Neuron (in vitro differentiated cells): ENCODE results near the gene PLEKHA5.
"Not testable (repeated sequence)": the region's sequence is repeated elsewhere in the genome, so short reads cannot be mapped to it uniquely, and the experiment has no call there.

Experiments
- H2AFZ ChIP-seq: one replicate; pipeline ENCODE4 v1.6.1; 2013; ENCODE audit warnings: low read depth, mild to moderate bottlenecking, inconsistent platforms, low read length, moderate library complexity
- H3K27me3 ChIP-seq: one replicate; pipeline ENCODE4 v1.6.1; 2013; ENCODE audit warnings: low read length; ENCODE audit not compliant: insufficient read depth
- H3K36me3 ChIP-seq: one replicate; pipeline ENCODE4 v1.6.1; 2013; ENCODE audit warnings: low read length; ENCODE audit not compliant: insufficient read depth
- H3K4me1 ChIP-seq: one replicate; pipeline ENCODE4 v1.6.1; 2013; ENCODE audit warnings: low read length; ENCODE audit not compliant: insufficient read depth
- H3K4me3 ChIP-seq: 2 replicates; pipeline ENCODE4 v1.5.1; 2013; ENCODE audit warnings: mild to moderate bottlenecking, low read length, moderate library complexity
- H3K9me3 ChIP-seq: one replicate; pipeline ENCODE4 v1.6.1; 2013; ENCODE audit warnings: low read length

Gene PLEKHA5

DNA sequence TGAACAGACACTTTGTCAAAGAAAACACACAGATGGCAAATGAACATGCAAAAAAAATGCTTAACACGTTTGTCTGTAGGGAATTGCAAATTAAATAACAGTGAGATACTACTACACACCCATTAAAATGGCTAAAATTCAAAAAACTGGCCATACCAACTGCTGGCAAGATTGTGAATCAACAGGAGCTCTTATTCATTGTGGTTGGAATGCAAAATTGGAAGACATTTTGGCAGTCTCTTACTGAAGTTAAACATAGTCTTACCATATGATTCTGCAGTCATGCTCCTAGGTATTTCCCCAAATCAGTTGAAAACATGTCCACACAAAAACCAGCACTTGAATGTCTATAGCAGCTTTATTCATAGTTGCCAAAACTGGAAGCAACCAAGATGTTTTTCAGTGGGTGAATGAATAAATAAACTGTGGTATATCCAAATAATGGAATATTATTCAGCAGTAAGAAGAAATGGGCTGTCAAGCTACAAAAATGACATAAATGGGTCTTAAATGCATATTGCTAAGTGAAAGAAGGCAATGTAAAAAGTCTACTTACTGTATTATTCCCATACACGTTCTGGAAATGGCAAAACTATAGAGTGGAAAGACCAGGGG is 91.4 kb downstream of the PLEKHA5 start:
- Histone ChIP-seq H3K36me3 (no peaks in the 10 kb centered on the region), H3K4me3 (no peak overlapping the region), H3K4me1 (no peaks in the 10 kb centered on the region), H3K9me3 (no peaks in the 10 kb centered on the region), H2AFZ (no peak overlapping the region), H3K27me3 (no peaks in the 10 kb centered on the region)

DNA sequence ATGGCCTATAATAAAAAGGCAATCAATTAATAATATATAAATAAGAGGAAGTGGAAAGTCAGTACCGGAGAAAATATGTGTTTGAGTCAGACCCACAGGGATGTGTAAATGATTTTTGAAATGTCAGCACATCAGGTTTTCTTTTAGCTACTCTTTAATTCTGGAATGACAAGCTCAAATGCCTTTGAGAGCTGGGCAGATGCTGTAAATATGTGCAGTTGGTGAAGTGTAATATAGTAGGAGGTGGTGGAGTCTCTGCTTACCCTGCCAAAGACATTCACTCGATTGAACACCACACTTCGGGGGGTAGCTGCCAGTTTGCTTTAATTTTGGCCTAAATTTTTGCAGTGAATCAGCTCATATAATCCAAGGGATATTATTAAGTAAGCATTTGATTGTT is 93.0 kb downstream of the PLEKHA5 start:
- Histone ChIP-seq H3K4me3 (no peak overlapping the region), H3K4me1 (no peaks in the 10 kb centered on the region), H3K9me3 (no peaks in the 10 kb centered on the region), H3K27me3 (no peaks in the 10 kb centered on the region), H3K36me3 (no peaks in the 10 kb centered on the region), H2AFZ (no peak overlapping the region)

DNA sequence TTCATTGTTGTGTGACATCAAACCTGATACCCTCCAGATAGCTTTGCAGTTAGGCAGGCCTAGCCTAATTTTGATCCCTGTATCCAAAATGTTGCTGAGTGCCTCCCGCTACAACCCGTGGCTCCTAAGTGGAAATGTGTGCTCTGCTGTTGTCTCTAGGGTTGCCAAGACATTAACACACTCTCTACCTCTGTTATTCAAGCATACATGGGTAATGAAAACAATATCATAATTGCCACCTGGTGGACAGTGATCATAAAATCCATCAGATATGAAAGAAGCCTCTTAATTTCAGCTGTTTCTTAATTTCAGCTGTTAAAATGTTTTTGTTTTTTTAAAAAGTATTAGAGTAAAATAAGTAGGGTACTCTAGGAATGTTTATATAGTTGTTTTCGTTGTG is 93.5 kb downstream of the PLEKHA5 start:
- Histone ChIP-seq H3K27me3 (no peaks in the 10 kb centered on the region), H3K4me1 (no peaks in the 10 kb centered on the region), H2AFZ (no peak overlapping the region), H3K36me3 (no peaks in the 10 kb centered on the region), H3K9me3 (no peaks in the 10 kb centered on the region), H3K4me3 (no peak overlapping the region)

DNA sequence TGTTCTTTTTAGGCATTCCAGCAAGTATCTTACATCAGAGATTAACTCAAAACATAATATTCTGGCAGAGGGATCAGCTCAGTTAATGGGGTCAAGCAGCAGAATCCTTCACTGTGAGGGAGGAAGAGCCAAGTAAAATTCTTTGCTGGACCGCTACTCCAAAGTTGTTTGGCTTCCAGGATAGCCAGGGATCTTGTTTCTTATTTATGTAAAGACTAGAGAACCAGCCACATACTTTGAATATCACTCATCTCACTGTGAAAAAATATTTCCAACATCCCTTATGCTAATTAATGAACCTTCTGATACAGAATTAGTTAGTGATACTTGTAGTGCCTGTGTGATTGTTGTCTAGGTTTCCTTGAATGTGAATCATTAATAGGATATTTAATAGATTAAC is 94.2 kb downstream of the PLEKHA5 start:
- no peak overlapping the region for H2AFZ ChIP-seq
- H3K27me3 ChIP-seq: no peaks in the 10 kb centered on the region
- H3K4me3 ChIP-seq: no peak overlapping the region
- H3K4me1 ChIP-seq: no peaks in the 10 kb centered on the region
- H3K9me3 ChIP-seq: no peaks in the 10 kb centered on the region
- H3K36me3 ChIP-seq: no peaks in the 10 kb centered on the region

DNA sequence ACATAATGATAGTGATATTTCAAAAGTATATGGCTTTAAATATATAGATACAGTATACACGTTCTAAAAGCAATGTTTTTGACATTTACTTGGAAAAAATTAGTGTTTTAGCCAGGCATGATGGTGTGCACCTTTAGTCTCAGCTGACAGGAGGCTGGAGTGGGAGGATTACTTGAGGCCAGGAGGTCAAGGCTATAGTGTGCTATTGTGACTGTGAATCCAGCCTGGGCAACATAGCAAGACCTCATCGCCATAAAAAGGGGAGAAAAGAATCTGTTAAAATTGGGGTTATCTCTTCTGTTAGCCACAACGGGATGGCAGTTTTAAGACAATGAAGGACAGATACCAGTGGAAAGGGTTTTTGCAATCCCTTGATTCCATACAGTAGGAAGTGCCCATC is 95.2 kb downstream of the PLEKHA5 start:
- no peaks in the 10 kb centered on the region for H3K27me3 ChIP-seq
- H3K36me3 ChIP-seq: no peaks in the 10 kb centered on the region
- no peak overlapping the region for H3K4me3 ChIP-seq
- peaks cover 2% of the 10 kb centered on the region for H3K9me3 ChIP-seq
- H2AFZ ChIP-seq: no peak overlapping the region
- no peaks in the 10 kb centered on the region for H3K4me1 ChIP-seq

DNA sequence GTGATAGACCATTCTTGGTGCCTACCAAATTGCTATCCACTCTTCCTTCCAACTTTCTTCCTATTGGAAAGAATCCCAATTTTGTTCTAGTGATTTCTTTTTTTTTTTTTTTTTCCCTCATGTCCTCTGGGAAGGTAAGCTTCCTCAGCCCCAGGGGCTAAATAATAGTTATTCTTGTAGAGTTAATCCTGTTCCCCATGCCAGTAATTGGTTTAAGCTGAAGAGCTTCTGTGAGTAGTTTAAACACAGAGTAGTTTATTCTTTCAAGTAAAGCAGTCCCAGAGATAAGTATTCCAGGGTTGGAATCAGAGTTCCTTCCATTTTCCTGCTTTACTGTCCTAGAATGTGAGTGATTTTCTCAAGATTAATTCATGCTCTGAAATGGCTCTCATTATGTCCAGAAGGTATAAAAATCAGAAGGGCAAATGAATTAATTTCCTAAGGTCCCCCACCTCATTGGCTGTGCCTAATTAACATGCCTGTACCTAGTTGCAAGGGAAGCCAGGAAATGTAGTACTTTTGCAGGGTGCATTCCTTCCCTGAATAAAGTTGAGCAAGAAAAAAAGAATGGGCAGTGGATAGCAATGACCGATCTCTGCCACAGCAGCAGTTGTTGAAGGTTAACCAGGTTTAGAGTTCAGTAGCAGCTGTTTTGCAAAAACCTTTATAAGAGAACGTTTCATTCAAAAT is 97.8 kb downstream of the PLEKHA5 start:
- H3K4me3 ChIP-seq: no peak overlapping the region
- H3K9me3 ChIP-seq: peaks cover 5% of the 10 kb centered on the region
- H3K4me1 ChIP-seq: no peaks in the 10 kb centered on the region
- no peak overlapping the region for H2AFZ ChIP-seq
- H3K27me3 ChIP-seq: no peaks in the 10 kb centered on the region
- H3K36me3 ChIP-seq: no peaks in the 10 kb centered on the region

DNA sequence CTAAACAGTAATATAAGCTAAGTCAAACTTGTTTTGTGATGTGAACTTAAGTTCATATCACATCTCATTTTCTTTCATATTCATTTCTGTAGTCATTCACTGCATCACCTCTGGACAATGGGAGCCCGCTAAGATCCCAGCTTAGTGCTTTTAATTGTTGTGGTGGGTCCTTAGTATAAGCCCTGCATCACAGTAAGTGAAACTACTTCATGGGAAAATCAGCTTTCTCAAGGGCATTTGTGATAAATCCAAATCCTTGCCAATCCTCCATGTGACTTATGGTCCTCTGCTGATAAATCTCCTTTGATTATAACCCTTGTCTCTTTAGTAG is 98.3 kb downstream of the PLEKHA5 start:
- H3K4me3 ChIP-seq: no peak overlapping the region
- H3K27me3 ChIP-seq: no peaks in the 10 kb centered on the region
- H3K4me1 ChIP-seq: no peaks in the 10 kb centered on the region
- no peaks in the 10 kb centered on the region for H3K36me3 ChIP-seq
- H2AFZ ChIP-seq: no peak overlapping the region
- peaks cover 5% of the 10 kb centered on the region for H3K9me3 ChIP-seq

DNA sequence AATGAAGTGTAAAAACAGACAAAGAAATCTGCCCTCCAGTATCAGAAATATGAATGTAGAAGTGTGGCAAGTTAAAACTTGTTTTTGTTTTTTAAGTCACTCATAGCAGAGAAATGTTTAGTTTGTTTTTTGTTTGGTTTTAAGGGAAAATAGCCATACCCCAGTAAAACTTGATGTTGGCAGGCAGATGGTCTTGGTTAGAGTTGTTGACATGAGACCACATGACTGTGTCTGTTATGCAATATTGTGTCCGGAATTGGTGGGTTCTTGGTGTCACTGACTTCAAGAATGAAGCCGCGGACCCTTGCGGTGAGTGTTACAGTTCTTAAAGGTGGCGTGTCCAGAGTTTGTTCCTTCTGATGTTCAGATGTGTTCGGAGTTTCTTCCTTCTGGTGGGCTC is 99.5 kb downstream of the PLEKHA5 start:
- H3K4me1 ChIP-seq, H3K27me3 ChIP-seq: not testable (repeated sequence)

DNA sequence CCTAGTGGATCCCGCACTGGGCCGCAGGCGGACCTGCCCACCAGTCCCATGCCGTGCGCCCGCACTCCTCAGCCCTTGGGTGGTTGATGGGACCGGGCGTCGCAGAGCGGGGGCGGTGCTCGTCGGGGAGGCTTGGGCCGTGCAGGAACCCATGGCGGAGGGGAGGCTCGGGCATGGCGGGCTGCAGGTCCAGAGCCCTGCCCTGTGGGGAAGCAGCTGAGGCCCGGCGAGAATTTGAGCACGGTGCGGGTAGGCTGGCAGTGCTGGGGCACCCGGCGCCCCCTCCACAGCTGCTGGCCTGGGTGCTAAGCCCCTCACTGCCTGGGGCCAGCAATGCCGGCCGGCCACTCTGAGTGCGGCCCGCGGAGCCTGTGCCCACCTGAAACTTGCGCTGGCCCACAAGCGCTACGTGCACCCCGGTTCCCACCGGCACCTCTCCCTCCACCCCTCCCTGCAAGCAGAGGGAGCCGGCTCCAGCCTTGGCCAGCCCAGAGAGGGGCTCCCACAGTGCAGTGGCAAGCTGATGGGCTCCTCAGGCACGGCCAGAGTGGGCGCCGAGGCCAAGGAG is 100.8 kb downstream of the PLEKHA5 start:
- H3K4me3 ChIP-seq: no peak overlapping the region
- H3K36me3 ChIP-seq: no peaks in the 10 kb centered on the region
- H3K4me1 ChIP-seq: peaks cover 12% of the 10 kb centered on the region
- H3K9me3 ChIP-seq: peaks cover 5% of the 10 kb centered on the region
- H2AFZ ChIP-seq: no peak overlapping the region
- H3K27me3 ChIP-seq: no peaks in the 10 kb centered on the region

More for the DNA sequence above, 99.5 kb downstream of the PLEKHA5 start:
- not testable (repeated sequence) for H3K9me3 ChIP-seq, H2AFZ ChIP-seq, H3K36me3 ChIP-seq, H3K4me3 ChIP-seq

DNA sequence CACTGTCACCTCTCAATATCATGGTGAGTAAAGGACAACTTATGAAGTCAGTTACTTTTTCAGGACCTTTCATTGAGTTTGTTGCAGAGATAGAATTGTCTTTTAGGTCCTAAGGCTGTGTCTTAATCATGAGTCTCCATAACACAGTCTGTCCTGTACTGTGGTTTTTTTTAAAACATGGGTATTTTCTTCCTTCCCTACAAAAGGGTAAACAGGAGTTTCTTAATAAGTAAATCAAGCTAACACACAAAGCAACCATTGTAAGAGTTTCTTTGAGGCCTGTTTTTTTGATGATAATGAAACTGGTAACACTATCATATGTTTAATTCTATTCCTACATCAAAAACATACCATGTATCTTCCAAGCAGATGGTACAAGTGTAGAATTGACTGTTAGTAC is 101.4 kb downstream of the PLEKHA5 start:
- H3K4me1 ChIP-seq: peaks cover 16% of the 10 kb centered on the region
- H2AFZ ChIP-seq: no peak overlapping the region
- H3K27me3 ChIP-seq: no peaks in the 10 kb centered on the region
- H3K36me3 ChIP-seq: no peaks in the 10 kb centered on the region
- peaks cover 5% of the 10 kb centered on the region for H3K9me3 ChIP-seq
- H3K4me3 ChIP-seq: no peak overlapping the region

DNA sequence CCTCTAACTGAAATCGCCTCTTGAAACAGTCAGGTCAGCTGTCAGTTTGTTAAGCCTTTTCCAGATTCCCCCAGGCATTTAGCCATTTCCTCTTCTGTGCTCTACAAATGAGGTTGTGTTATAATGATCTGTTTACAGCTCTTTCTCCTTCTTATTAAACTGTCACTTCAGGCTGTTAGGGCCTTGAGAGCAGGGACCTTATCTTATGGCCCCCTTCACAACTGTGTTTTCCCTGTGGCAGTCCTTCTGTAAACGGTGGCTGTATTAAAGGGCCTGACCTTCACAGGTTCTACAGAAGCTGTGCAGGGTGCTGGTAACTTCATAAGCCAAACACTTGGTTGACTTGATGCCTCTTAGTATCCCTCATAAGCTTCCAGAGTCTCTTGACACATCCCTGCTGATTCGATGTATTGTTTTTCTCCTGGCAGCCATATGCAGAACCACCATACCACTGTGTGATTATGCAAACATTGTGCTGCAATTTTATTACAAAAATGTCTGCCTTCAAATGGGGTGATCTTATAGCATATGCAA is 104.7 kb downstream of the PLEKHA5 start:
- Histone ChIP-seq H3K9me3 (peaks cover 3% of the 10 kb centered on the region), H3K4me3 (no peak overlapping the region)

DNA sequence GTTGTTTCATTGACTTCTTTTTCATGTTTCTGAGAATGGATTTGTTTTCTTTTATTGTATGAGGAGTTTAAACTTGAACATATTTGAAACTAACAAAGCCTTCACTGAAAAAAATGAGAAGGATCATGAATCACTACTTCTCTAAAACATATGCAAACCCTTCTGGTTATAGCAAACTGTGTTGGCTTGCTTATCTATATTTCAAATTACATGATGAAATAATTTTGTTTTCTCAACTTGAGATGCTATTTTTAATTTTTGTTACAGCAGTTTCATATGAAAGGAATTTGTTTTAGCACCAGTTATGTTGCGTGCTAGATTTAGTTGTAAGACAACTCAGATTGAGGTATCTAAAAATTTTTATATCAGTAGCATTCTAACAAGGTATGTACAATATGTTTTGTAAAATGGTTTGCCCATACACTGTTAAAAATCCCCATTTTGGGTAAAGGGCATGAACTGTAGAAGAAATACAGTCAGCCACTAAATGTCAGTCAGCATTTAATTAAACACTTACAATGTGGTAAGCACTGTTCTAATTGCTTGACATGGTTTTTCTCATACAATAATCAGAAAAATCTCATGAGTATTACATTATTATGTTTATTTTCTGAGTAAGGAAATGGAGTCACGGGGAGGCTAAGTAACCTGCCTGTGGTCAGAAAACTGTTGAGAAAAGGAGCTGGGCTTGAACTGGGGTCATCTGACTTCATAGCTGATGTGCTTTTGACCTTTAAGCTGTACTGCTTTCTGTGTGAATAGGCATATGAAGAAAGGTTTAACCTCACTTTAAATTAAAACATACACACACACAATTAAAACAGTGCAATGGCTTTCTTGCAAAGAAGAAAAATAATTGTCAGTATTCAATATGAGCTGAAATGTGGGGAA is 105.7 kb downstream of the PLEKHA5 start:
- H3K4me1 ChIP-seq: peaks cover 28% of the 10 kb centered on the region
- peaks cover 3% of the 10 kb centered on the region for H3K9me3 ChIP-seq
- no peaks in the 10 kb centered on the region for H3K27me3 ChIP-seq
- no peak overlapping the region for H2AFZ ChIP-seq
- no peak overlapping the region for H3K4me3 ChIP-seq
- no peaks in the 10 kb centered on the region for H3K36me3 ChIP-seq

More for the DNA sequence above, 104.7 kb downstream of the PLEKHA5 start:
- H3K36me3 ChIP-seq: no peaks in the 10 kb centered on the region
- peaks cover 27% of the 10 kb centered on the region for H3K4me1 ChIP-seq
- no peak overlapping the region for H2AFZ ChIP-seq
- H3K27me3 ChIP-seq: no peaks in the 10 kb centered on the region

DNA sequence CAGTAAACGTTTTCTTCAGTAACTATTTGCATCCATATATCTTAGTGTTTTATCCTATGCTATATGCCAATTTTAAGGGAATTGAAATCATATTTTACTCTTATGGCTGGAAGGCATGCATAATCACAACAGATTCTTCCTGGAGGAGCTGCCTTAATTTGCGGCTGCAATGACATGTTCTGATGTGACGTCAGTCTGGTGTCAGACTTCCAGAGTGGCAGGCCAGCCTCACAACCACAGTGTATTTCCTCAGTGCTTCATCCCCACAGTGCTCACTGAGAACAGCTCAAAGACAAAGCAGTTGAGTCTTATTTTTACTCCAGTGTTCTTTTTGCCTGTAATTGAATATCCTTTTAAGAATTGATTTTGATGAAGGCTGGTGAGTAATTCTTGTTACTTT is 107.1 kb downstream of the PLEKHA5 start:
- no peaks in the 10 kb centered on the region for H3K9me3 ChIP-seq
- H3K27me3 ChIP-seq: no peaks in the 10 kb centered on the region
- H3K4me1 ChIP-seq: peaks cover 28% of the 10 kb centered on the region
- no peak overlapping the region for H3K4me3 ChIP-seq
- H2AFZ ChIP-seq: no peak overlapping the region
- H3K36me3 ChIP-seq: no peaks in the 10 kb centered on the region
